Suppressor macrophage treated with lipopolysaccharide for 4 hours (primary cell): ENCODE results near the gene CAPRIN1.

Experiments used
- DNase-seq: peaks from one replicate; pipeline ENCODE4 v3.0.0-alpha.2; 2020

The CAPRIN1 gene

DNA sequence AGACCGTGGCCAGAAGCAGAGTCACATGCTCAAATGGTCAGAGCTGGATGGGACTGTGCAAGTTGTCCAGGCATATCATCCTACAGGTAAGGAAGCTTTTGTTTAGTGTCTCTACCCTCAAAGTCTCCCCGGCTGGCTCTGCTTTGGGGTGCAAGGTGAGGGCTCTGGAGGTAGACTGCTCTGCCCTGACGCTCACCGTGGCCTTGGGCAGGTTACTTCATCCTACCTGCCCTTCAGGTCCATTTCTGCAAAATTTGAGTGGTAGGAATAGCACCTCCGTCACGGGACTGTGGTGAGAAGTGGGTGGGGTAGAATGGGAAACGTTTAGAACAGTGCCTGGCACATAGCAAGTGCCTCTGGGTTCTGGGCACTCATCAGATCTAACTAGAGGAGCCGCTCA lies 96.0 kb downstream of the CAPRIN1 start:
- DNase-seq: no peak

DNA sequence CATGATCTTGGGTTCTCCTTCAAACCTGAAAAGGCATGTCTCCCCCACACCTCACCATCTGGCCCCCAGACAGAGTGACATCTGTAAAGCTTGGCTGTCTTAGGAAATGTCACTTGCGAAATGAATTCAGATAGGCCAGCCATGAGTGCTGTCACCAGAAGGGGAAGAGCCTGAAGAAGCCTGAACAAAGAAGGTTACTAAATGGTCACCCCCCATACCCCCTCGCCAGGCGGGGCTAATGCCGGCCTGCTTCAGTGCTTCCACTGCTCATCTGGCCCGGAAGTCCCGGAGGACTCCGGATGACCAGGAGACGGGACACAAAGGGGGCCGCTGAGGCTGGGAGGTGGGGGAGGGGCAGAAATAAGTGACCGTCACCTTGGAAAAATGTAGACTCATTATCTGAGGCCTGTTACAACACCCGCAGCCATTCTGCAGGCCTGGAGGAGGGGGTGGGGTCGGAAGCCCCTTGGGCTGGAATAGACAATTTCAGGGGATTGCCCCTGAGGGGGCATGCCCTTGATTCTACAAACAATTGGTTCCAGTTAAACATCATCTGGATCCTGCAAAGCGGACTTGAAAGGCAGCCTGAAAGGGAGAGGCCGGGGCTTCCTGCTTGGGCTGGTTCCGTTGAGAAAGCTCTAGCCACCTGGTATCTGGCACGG lies 97.1 kb downstream of the CAPRIN1 start:
- no peak for DNase-seq

DNA sequence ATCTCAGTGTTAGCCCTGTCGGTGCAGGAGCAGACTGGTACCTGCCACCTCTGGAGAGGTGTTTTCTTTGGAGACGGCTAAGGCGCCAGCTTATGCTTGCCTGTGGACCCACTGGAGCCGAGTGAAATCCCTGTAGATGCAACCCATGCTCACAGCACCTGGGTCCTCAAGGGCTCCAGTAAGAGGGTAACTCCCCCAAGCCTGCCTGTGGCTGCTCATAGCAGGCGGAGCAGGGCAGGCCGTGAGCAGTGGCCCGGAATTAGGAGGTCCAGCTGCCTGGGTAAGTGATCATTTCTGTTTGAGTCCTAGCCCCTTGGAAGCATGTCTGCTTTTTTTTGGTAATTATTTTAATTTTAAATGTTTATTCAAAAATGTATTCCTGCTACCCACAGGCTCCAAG lies 97.7 kb downstream of the CAPRIN1 start:
- DNase-seq: no peak

DNA sequence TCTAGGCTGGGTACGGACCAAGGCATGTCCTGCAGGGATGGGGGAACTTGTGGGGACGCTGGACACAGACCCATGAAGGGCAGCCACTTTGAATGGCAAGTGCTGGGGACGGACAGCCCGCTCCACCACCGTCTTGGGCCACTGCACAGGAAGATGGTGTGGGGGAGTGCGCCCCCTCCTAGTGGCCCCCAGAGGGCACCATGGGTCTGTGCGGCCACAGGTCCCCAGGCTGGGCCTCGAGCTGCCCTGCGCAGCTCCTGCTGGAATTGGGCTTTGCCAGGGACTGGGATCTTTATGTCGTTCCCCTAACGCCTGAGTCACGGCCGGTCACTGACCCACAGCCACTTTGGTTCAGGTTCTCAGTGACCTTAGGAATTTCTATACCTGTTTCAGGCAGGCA lies 98.3 kb downstream of the CAPRIN1 start:
- DNase-seq: no peak

DNA sequence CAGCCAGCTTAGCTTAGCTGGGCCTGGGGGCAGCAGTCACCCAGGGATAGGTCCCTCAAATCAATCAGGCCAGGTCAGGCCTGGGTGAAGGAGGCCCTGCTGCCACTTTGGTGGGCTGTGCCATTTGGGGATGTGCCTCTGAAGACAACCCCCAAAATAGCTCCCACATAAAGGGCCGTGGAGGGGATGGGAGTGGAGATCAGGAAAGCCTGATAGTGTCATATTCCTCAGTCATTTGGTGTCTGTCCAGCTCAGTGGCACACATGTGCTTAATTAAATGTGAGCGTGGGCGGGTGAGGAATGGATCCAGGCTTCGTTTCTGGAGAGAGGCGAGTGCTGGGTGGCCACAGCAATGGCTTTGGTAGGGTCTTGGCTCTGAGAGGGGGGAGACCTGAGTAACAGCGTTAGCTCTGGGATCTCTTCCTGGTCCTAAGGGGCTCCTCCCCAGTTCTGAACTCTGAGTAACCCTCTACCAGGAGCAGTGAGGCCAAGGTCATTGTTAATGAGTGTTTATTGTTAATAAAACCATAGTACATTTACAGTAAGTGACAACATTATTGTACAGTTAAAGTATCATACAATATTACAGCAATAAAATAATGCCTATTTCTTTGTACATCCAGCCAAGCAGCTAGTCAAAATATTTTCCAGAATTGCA lies 99.1 kb downstream of the CAPRIN1 start:
- no peak for DNase-seq
